GM12878 (cell line): Measurements from ENCODE around the gene ELL2.
"Not testable (repeated sequence)": the region's sequence is repeated elsewhere in the genome, so short reads cannot be mapped to it uniquely, and the experiment has no call there.

Experiments used
- BHLHE40 ChIP-seq, 2 experiments: fragments of 450-650 bp in 1 of 2; IDR thresholded peaks; 2 replicates each; pipeline ENCODE4 v1.6.1; 2011 to 2017; ENCODE audit warnings: low read depth in 2 of 2, borderline replicate concordance in 1 of 2, improper control_type of control experiment in 1 of 2, low read length in 1 of 2, mild to moderate bottlenecking in 1 of 2
- CBFB ChIP-seq: IDR thresholded peaks from 2 replicates; pipeline ENCODE4 v1.6.1; 2016; ENCODE audit warnings: antibody characterized with exemption, low read depth
- CBX5 ChIP-seq: sonication (generic); IDR thresholded peaks from 2 replicates; pipeline ENCODE4 v1.6.1; 2016; ENCODE audit warnings: low read depth, moderate library complexity, mild to moderate bottlenecking, inconsistent platforms
- CTCF ChIP-seq, 3 experiments: IDR thresholded peaks in 2 of 3; conservative IDR thresholded peaks in 1 of 3; 2 replicates each; pipeline ENCODE4 v1.5.1; 2011; ENCODE audit warnings: low read depth in 3 of 3, low read length in 3 of 3, mild to moderate bottlenecking in 3 of 3, control low read depth in 2 of 3, moderate library complexity in 2 of 3, inconsistent platforms in 1 of 3, mixed read lengths in 1 of 3; ENCODE audit not compliant: control insufficient read depth in 2 of 3, insufficient read depth in 1 of 3; ENCODE audit errors: extremely low read depth in 1 of 3
- EGR1 ChIP-seq, 2 experiments: IDR thresholded peaks; 1 replicate in 1 of 2; 2 replicates in 1 of 2; pipeline ENCODE4 v1.6.1; 2011 to 2012; ENCODE audit warnings: low read depth in 2 of 2, low read length in 2 of 2, borderline replicate concordance in 1 of 2, mild to moderate bottlenecking in 1 of 2, moderate library complexity in 1 of 2
- EZH2 ChIP-seq: IDR thresholded peaks from 2 replicates; pipeline ENCODE4 v1.6.1; 2012; ENCODE audit warnings: low read depth, mild to moderate bottlenecking, control low read depth, inconsistent platforms, low read length, borderline replicate concordance; ENCODE audit not compliant: control insufficient read depth
- FOS ChIP-seq: IDR thresholded peaks from 3 replicates; pipeline ENCODE4 v1.6.1; 2011; ENCODE audit warnings: borderline replicate concordance; ENCODE audit not compliant: insufficient read length; ENCODE audit errors: extremely low read depth
- NFIC ChIP-seq: IDR thresholded peaks from 2 replicates; pipeline ENCODE4 v1.6.1; 2012; ENCODE audit warnings: low read depth, mild to moderate bottlenecking, inconsistent platforms, low read length, moderate library complexity
- POLR2A ChIP-seq: IDR thresholded peaks from 2 replicates; pipeline ENCODE4 v1.6.1; 2011; ENCODE audit warnings: low read depth, mild to moderate bottlenecking, low read length
- RAD21 ChIP-seq: IDR thresholded peaks from 2 replicates; pipeline ENCODE4 v1.6.1; 2011; ENCODE audit warnings: mild to moderate bottlenecking, low read depth, low read length, moderate library complexity; ENCODE audit not compliant: insufficient read depth
- SUPT20H ChIP-seq: IDR thresholded peaks from 2 replicates; pipeline ENCODE4 v1.6.1; 2011; ENCODE audit warnings: low read depth, mild to moderate bottlenecking, low read length, moderate library complexity, borderline replicate concordance; ENCODE audit not compliant: control insufficient read depth

- TF ChIP-seq POLR2A; BHLHE40 (IDR thresholded peaks at IDR 0.05; ENCODE audit: borderline replicate concordance in 1 of 2, low read depth in 2 of 2, low read length in 1 of 2); CBX5; CTCF (IDR thresholded peaks at IDR 0.05 in 2 of 3, conservative IDR thresholded peaks at IDR 0.05 in 1 of 3; ENCODE audit: control insufficient read depth in 2 of 3, extremely low read depth in 1 of 3, insufficient read depth in 1 of 3, low read depth in 3 of 3, low read length in 3 of 3); RAD21; FOS; CBFB; SUPT20H; EGR1 (IDR thresholded peaks at IDR 0.05; ENCODE audit: borderline replicate concordance in 1 of 2, low read depth in 2 of 2, low read length in 2 of 2); NFIC; EZH2: not testable (repeated sequence)
Observed at GRCh38 chr5:95927300-95927699, 34.4 kb downstream of the ELL2 start.
